IPS-18a (cell line): ENCODE data around the gene BIRC2.

Experiments used
- H3K27ac ChIP-seq: one replicate; pipeline ENCODE4 v1.5.1; 2013; ENCODE audit warnings: low read length
- H3K27me3 ChIP-seq: one replicate; pipeline ENCODE4 v1.6.1; 2013; ENCODE audit warnings: mild to moderate bottlenecking, low read length; ENCODE audit not compliant: control insufficient read depth, insufficient read depth
- H3K36me3 ChIP-seq: one replicate; pipeline ENCODE4 v1.6.1; 2013; ENCODE audit warnings: low read depth, low read length; ENCODE audit not compliant: control insufficient read depth
- H3K4me1 ChIP-seq: one replicate; pipeline ENCODE4 v1.6.1; 2013; ENCODE audit warnings: low read depth, low read length; ENCODE audit not compliant: control insufficient read depth
- H3K4me3 ChIP-seq: one replicate; pipeline ENCODE4 v1.5.1; 2013; ENCODE audit warnings: low read length
- H3K9ac ChIP-seq: one replicate; pipeline ENCODE4 v1.6.1; 2013; ENCODE audit warnings: mild to moderate bottlenecking, low read length, moderate library complexity
- H3K9me3 ChIP-seq: one replicate; pipeline ENCODE4 v1.6.1; 2013; ENCODE audit warnings: low read depth, low read length; ENCODE audit not compliant: control insufficient read depth

Gene BIRC2

DNA sequence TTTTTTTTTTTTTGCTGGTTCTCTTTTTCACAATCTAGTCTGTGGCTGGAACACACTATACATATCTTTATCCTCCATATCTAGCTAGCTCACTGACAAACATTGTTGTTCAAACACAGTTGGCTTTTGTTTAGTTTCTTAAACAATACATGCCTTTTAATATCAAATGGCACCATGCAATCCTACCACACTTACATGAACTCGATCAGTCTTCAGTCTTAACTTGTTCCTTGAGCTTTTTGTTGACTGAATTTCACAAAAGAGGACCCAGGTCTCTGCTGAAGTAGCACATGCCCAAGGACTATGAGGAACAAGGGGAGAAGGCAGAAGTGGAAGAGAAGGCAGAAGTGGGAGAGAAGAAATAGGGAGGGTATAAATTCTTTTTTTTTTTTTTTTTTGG, 80.1 kb downstream of the BIRC2 start:
- Histone ChIP-seq H3K27me3 (no peaks in the 10 kb centered on the region), H3K9ac (no peak overlapping the region), H3K36me3 (no peaks in the 10 kb centered on the region), H3K9me3 (no peaks in the 10 kb centered on the region), H3K4me1 (peaks cover 5% of the 10 kb centered on the region), H3K27ac (no peak overlapping the region), H3K4me3 (no peak overlapping the region)
